C4-2B (cell line): ENCODE results near the gene NPTXR.

Experiments
- H3K27ac ChIP-seq: fragments of 450-650 bp; 2 replicates; pipeline ENCODE4 v1.5.1; 2017
- ZFX ChIP-seq: fragments of 450-650 bp; IDR thresholded peaks from 2 replicates; pipeline ENCODE4 v1.6.1; 2017
- TF ChIP-seq, protein P1 (sequence below): fragments of 450-650 bp; conservative IDR thresholded peaks from 2 replicates; pipeline ENCODE4 v1.5.1; 2017; ENCODE audit warnings: mild to moderate bottlenecking

Gene NPTXR

DNA sequence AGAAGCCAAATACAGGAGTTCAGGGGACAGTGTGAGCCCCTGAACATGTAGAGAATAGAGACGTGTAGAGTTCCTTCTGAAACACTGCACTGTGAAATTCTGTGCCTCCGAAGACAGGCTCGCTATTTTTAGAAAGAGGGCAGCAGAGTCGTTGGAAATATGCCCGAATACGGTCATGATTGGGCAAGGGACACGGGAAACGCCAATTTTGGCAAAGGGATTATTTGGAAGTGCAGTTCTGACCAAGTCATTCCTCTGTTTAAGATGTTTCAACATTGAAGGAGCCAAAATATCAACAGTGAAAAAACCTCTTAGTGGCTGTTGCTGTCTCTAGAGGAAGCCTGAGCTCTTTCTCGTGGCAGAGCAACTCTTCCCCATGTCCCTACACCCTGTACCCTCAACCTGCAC, 37.6 kb upstream of the NPTXR start:
- TF ChIP-seq, protein P1, sequence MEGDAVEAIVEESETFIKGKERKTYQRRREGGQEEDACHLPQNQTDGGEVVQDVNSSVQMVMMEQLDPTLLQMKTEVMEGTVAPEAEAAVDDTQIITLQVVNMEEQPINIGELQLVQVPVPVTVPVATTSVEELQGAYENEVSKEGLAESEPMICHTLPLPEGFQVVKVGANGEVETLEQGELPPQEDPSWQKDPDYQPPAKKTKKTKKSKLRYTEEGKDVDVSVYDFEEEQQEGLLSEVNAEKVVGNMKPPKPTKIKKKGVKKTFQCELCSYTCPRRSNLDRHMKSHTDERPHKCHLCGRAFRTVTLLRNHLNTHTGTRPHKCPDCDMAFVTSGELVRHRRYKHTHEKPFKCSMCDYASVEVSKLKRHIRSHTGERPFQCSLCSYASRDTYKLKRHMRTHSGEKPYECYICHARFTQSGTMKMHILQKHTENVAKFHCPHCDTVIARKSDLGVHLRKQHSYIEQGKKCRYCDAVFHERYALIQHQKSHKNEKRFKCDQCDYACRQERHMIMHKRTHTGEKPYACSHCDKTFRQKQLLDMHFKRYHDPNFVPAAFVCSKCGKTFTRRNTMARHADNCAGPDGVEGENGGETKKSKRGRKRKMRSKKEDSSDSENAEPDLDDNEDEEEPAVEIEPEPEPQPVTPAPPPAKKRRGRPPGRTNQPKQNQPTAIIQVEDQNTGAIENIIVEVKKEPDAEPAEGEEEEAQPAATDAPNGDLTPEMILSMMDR: no peak
- no peak for TF ChIP-seq ZFX
- peak overlapping the region; percentile 9; the same call in 1 of the 2 replicates for H3K27ac ChIP-seq

DNA sequence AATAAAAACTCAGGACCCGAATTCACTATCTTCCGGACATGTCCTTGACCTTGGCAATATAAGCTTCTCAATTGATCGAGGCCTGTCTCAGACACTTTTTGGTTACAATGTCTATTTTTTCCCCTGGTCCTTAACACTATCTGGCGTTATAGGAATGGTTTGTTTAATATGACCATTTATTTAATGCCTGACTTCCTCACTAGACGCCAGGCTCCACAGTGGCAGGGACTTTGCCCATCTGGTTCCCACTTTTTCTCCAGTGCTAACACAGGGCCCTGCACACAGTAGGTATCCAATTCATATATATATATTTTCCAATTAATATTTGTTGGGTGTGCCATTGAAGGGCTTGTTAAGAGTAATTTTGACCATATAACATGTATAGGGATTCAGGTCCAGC, 36.1 kb upstream of the NPTXR start:
- H3K27ac ChIP-seq: no peak overlapping the region
- TF ChIP-seq ZFX: no peak
- TF ChIP-seq, protein P1: no peak

DNA sequence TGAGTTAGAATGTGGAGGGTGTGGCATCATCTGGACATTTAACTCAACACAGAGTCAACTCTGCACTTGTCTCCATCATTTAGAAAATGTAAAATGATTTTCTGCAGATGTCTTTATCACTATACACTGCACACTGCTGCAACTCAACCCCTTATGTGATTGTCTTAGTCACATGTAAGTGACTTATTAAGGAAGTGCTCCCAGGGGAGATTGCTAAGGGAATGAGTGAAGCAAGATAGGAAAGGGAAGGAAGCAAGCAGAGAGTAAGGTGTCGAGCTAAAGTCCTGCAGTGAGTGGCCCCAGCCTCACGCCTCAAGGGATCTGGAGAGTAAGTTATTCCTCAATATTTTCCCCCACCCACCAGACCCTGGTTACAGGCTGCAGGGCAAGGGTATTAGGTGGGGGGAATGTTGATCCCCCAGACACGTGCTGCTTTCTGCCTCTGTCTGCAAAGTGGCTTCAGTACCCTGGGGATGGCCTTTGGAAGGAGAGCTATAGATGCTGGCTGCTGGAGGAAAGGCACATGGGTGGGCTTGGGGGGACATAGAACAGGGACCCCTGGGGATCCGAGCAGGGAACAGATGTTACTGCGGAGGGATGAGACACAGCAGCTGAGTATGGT, 35.4 kb upstream of the NPTXR start:
- no peak for TF ChIP-seq ZFX
- TF ChIP-seq, protein P1: no peak
- no peak overlapping the region for H3K27ac ChIP-seq

DNA sequence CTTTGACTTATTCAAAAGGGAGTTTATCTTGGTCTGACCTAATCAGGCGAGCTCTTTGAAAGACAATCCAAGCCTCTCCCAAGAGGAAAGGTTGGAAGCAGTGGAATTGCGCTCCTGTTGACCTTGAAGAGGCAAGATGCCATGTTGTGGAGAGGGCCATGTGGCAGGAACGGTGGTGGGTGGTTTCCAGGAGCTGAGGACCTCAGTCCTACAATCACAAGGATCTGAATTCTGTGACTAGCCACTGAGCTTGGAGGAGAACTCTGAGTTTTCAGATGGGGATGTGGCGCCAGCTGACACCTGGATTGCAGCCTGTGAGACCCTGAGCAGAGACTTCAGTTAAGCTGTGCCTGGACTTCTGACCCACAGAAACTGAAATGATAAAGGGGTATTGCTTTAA, 34.2 kb upstream of the NPTXR start:
- TF ChIP-seq, protein P1: no peak
- no peak for TF ChIP-seq ZFX
- no peak overlapping the region for H3K27ac ChIP-seq

DNA sequence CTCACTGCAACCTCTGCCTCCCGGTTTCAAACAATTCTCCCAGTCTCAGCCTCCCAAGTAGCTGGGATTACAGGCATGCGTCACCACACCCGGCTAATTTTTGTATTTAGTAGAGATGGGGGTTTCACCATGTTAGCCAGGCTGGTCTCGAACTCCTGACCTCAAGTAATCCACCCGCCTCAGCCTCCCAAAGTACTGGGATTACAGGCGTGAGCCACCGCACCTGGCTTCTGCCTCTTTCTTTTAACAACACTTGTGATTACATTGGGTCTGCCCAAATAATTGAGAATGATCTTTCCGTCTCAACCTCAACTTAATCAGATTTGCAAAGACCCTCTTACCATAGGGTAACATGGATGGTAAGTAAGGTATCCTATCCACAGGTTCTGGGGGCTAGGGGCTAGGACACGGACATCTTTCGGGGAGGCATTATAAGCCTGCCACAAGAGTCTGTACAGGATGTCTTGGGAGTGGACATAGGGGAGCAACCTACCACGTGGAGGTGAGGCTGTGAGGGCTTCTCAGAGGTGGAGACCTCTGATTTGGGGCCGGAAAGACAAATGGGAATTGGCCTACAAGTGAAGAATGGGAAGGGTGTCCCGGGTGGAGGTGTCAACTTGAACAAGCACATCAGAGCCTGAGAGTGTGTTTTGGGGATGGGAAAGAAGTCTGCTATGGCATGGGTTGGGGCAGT, 30.8 kb upstream of the NPTXR start:
- TF ChIP-seq, protein P1: no peak
- TF ChIP-seq ZFX: no peak
- H3K27ac ChIP-seq: no peak overlapping the region

DNA sequence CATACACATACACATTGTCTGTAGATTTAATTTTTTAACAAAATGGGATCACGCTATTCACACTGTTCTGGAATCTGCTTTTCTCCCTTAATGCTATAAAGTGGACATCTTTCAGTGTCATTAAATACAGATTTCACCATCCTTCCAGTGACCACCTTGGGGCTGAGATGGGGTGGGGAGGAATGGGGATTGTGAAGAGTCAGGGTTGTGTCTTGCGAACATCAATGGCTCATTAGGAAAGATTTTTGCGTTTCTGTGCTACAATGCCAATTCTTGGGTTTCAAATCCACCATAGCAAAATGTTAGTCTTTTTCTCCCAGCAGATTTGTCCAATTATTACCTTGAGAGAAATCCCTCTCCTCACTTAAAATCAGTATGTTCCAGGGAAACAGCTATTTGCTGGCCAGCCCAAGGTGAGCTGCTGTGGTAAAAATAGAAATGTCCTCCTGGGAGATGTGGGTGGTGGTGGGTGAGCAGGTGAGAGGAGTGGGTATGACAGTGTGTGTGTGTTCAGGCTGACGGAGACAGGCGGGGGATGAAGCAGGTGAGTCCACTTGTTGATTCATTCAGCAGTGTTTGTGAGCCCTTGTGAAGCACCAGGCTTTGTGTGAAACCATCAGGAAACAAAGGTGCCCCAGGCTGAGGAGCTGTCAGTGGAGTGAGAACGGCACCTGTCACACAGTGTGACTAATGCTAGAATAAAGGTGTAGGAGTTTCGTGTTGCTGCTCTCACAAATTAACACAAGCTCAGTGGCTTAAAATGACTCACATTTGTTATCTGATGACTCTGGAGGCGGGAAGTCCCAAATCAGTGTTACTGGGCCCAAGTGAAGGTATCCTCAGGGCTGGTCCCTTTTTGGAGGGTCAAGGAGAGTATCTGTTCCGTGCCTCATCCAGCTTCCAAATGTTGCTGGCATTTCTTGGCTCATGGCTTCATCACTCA, 29.9 kb upstream of the NPTXR start:
- no peak overlapping the region for H3K27ac ChIP-seq
- TF ChIP-seq, protein P1: no peak
- no peak for TF ChIP-seq ZFX
